Measurements from ENCODE around the gene HMX2. TPM values are rescaled to one million over a fixed set of nuclear protein-coding genes. Genes with fewer than 3 reads are reported as not detected.

Gene HMX2
- total RNA-seq, 1 donor from 2014 or later = not detected

DNA sequence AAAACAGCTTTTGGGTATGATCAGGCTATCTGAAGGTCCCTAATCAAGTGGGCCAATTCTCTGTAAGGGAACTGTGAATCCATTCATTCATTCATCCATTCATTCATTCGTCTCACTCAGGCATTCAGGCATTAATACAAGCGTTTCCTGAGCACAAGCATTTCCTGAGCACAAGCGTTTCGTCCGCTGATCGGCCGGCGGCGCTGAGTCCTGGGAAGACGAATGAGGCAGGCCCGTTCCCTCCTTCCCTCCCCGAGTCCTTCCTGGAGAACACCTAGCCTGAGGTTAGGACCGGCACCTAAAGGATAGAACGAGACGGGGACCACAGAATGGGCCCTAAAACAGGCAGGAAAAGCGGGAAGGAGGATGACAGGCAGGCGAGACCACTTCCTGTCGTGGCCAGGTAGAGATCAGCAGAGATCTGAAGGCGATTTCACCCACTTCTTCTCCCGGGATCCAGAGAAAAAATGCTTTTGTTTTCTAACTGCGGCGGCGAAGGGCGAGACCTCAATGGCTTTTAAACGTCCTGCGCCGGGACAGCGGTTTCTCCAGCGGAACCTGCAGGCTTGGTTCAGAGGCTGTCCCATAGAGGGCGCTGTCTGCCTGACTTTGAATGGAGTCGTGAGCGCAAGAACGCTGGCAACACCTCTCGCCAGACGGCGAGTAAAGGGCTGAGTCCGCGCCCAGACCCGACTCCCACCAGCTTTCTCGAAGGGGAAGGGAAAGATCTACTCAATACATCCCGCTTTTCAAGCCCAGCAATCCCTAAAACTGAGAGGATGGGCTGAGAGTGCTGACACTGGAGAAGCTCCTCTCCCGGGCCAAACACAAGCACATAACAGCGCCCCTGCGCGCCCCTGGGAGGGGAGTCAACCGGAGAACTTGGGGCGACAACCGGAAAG is 15.1 kb upstream of the HMX2 start:
- no peak overlapping the region for H3K27ac Mint-ChIP-seq
- H3K36me3 Mint-ChIP-seq = no peaks in the 10 kb centered on the region
- H3K9me3 Mint-ChIP-seq = no peaks in the 10 kb centered on the region
- H3K27me3 Mint-ChIP-seq (ENCODE audit: low read depth) = peaks cover 94% of the 10 kb centered on the region
- TF ChIP-seq, protein P1, sequence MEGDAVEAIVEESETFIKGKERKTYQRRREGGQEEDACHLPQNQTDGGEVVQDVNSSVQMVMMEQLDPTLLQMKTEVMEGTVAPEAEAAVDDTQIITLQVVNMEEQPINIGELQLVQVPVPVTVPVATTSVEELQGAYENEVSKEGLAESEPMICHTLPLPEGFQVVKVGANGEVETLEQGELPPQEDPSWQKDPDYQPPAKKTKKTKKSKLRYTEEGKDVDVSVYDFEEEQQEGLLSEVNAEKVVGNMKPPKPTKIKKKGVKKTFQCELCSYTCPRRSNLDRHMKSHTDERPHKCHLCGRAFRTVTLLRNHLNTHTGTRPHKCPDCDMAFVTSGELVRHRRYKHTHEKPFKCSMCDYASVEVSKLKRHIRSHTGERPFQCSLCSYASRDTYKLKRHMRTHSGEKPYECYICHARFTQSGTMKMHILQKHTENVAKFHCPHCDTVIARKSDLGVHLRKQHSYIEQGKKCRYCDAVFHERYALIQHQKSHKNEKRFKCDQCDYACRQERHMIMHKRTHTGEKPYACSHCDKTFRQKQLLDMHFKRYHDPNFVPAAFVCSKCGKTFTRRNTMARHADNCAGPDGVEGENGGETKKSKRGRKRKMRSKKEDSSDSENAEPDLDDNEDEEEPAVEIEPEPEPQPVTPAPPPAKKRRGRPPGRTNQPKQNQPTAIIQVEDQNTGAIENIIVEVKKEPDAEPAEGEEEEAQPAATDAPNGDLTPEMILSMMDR (IDR thresholded peaks at IDR 0.05; ENCODE audit: unreplicated experiment) = peak; percentile 99
- H3K4me1 Mint-ChIP-seq = peaks cover 19% of the 10 kb centered on the region
- peak; percentile 62 to 88 for DNase-seq (ENCODE audit: low spot score in 2 of 2, unreplicated experiment in 2 of 2)
- H3K4me3 Mint-ChIP-seq = peak overlapping the region; percentile 33

DNA sequence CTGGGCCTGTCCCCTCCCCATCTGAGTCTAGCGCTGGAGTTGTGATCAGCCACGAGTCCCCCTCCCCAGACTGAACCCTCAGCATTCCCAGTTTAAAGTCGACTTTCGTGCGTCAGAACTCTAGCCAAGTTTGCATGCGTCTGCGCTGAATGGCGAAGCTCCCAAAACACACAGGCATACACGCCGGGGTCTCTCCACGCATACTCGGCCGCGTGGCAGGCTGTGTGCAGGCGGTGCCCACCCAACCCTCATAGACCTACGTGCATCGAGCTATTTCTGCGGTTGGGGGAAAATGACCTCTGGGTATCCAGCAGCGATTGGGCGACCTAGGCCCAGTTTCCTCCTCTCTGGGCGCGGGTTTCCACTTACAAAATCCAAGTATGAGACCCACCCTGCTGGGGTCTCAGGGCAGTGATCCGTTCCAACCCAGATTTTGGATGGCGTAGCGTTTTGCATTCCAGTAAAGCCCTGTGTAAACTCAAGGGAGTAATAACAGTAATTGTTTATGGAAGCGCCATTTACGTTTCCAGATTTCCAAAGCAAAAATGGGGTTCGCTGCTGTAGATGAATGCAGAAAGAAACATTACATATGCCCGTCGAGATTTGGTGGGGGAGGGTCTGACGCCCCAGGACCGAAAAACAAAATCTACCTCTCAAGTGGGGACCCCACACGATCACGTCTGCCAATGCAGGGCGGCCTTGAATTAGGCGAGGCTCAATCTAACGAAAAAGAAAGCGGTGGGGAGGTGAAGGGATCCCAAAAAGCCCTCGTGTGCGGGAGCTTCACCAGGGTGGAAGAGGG is 14.2 kb upstream of the HMX2 start:
- Mint-ChIP-seq H3K9me3 (no peaks in the 10 kb centered on the region), H3K36me3 (no peaks in the 10 kb centered on the region), H3K27ac (no peak overlapping the region), H3K4me3 (no peak overlapping the region), H3K4me1 (peaks cover 19% of the 10 kb centered on the region), H3K27me3 (ENCODE audit: low read depth) (peaks cover 94% of the 10 kb centered on the region)
- DNase-seq (ENCODE audit: low spot score in 2 of 2, unreplicated experiment in 2 of 2) = no peak
- TF ChIP-seq, protein P1 (IDR thresholded peaks at IDR 0.05; ENCODE audit: unreplicated experiment) = no peak

DNA sequence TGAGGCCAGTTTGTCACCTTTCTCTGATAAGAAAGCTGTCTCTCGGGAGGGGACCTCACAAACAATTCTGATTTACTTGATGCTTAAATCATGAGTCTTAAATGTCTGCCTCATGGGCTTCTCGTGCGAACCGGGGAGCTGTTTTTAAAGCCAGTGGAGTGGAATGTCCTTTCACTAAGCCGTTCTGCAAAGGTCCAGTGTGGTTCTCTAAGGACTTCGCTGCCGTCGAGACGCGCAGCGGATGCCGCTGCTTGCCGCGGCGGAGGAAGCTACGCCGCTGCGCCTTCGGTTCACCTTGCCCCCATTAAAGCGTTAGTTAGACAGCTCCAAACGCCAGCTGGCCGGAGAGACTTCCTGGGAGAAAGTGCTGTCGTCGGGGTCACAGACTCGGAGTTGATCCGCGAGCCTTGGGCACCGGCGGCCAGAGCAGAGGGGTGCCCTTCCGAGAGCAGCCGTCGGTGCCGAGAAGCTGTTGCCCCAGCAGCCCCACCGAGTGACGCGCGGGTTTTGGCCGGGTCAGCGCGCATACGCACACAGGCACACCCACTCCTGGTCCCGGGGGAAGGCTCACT is 13.5 kb upstream of the HMX2 start:
- TF ChIP-seq, protein P1 (IDR thresholded peaks at IDR 0.05; ENCODE audit: unreplicated experiment) = no peak
- H3K9me3 Mint-ChIP-seq = no peaks in the 10 kb centered on the region
- no peaks in the 10 kb centered on the region for H3K36me3 Mint-ChIP-seq
- no peak overlapping the region for H3K27ac Mint-ChIP-seq
- peaks cover 23% of the 10 kb centered on the region for H3K4me1 Mint-ChIP-seq
- H3K4me3 Mint-ChIP-seq = peak overlapping the region; percentile 8
- no peak for DNase-seq (ENCODE audit: low spot score in 2 of 2, unreplicated experiment in 2 of 2)
- peaks cover 94% of the 10 kb centered on the region for H3K27me3 Mint-ChIP-seq (ENCODE audit: low read depth)

DNA sequence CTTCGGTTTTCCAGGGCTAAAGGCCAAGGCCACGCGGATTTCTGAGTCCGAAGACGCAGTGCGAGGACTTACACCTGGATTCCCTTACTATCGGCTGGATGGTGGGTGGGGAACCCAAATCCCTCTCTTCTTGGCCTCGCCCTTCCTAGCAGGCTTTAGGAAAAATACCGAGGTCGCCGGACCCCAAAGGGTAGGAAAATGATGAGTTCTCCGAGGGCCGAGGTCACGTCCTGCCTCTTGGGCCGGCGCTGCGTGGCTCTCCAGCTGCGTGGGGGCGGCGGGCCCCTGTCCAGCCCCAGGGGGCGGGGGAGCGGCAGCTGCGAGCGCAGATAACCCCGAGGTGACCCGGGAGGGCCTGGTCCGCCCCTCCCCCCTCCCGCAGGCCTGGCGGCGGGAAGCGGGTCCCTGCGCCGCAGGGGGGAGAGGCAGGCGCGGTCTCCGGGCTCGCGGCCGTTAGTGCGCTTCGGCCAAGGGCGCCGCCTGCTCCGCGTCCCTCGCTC is 13.0 kb upstream of the HMX2 start:
- TF ChIP-seq, protein P1 (IDR thresholded peaks at IDR 0.05; ENCODE audit: unreplicated experiment) = no peak
- Mint-ChIP-seq H3K27ac (no peak overlapping the region), H3K36me3 (no peaks in the 10 kb centered on the region), H3K9me3 (no peaks in the 10 kb centered on the region), H3K4me3 (no peak overlapping the region), H3K27me3 (ENCODE audit: low read depth) (peaks cover 94% of the 10 kb centered on the region), H3K4me1 (peaks cover 27% of the 10 kb centered on the region)
- no peak for DNase-seq (ENCODE audit: low spot score in 2 of 2, unreplicated experiment in 2 of 2)

DNA sequence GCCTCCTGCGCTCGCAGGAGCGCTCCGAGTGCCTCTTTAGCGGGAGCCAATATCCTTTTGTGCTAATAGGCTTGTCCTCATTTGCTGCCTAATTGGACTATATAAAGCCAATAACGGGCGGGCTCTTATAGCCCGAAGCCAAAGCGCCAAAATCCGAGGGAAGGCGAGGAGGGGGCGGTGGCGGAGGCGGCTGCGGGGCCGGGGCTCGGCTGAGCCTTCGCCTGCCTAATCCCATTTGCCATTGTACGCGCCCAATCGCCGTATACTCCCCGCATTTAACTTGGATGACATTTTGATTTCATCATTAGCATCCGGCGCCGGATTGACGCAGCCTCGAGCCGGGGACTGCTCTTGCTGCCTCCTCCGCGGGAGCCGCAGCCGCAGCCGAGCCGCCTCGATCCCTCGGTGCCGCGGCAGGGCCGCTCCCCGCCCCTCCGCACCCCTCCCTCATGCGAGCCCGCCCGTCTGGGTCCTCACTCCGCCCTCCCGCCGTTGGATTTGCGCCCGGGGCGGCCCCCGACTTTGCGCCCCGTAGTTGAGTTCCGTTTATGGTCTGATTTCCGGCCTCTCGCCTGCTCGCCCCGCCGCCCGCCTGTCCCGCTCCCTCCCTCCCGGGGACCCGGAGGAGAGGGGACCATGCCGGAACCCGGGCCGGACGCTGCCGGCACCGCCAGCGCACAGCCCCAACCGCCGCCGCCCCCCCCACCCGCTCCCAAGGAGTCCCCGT is 12.4 kb upstream of the HMX2 start, which contains the start of gene HMX3:
HMX3 (plus strand) TSS at position 556 of the 727 bp plus-strand sequence; CDS start at position 637, 81 bp downstream.
- H3K4me1 Mint-ChIP-seq = peaks cover 27% of the 10 kb centered on the region
- no peaks in the 10 kb centered on the region for H3K36me3 Mint-ChIP-seq
- DNase-seq (ENCODE audit: low spot score in 2 of 2, unreplicated experiment in 2 of 2) = no peak

More for the DNA sequence above, 12.4 kb upstream of the HMX2 start, which contains the start of gene HMX3:
- H3K4me3 Mint-ChIP-seq = peak within 1 kb of the TSS; percentile 46
- TF ChIP-seq, protein P1 (IDR thresholded peaks at IDR 0.05; ENCODE audit: unreplicated experiment) = no peak
- H3K9me3 Mint-ChIP-seq = no peaks in the 10 kb centered on the region
- no peak within 1 kb of the TSS for H3K27ac Mint-ChIP-seq
- H3K27me3 Mint-ChIP-seq (ENCODE audit: low read depth) = peaks cover 94% of the 10 kb centered on the region

Measured in mesothelial cell of epicardium (in vitro differentiated cells).